ENCODE data around the gene TMEM79. TPM values are rescaled to one million over a fixed set of nuclear protein-coding genes. Genes with fewer than 3 reads are reported as not detected.
A peak's percentile ranks its signal among the peaks of the same experiment; 100 is the strongest.

TMEM79 gene
- total RNA-seq, 2 experiments from 2014 or later: 8.0 to 8.2 TPM

DNA sequence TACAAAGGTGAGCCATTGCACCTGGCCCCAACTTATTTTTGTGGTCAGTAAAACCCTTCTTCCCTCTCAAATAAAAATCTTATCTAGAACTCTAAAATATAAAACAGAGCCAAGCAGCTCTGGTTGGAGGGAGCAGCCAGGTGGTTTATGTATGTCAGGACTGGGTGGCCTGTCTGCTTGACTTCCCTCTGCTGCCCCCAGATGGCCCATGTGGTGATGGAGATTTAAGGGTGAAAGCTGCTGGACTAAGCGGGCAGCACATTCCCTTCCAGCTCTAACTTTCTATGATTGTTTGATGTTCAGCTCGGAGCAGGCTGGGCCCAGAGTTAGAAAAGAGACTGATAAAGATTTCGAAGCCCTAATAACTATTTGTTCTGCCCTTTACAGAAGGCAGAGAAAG lies 24.3 kb upstream of the TMEM79 start:
- POLR2A ChIA-PET: interaction anchor here (0.6 to 1.5 kb wide), 5 partner anchors 9 to 48 kb away, joined by 3 to 4 read pairs (median 3); partner anchors contain the start of gene SMG5
- Mint-ChIP-seq H3K4me3 (no peak overlapping the region), H3K4me1 (ENCODE audit: low read depth) (peaks cover 5% of the 10 kb centered on the region), H3K27ac (peak overlapping the region; percentile 67), H3K27me3 (no peaks in the 10 kb centered on the region), H3K36me3 (ENCODE audit: low read depth) (peaks cover 60% of the 10 kb centered on the region), H3K9me3 (no peaks in the 10 kb centered on the region)
- CTCF ChIA-PET: interaction anchor here (0.6 to 1.7 kb wide), 7 partner anchors 12 to 113 kb away, joined by 3 to 5 read pairs (median 4); no protein-coding TSS in a partner anchor
- intact Hi-C loops (cut with micrococcal nuclease): no loop called here
- ATAC-seq: no peak
- TF ChIP-seq, protein P1, sequence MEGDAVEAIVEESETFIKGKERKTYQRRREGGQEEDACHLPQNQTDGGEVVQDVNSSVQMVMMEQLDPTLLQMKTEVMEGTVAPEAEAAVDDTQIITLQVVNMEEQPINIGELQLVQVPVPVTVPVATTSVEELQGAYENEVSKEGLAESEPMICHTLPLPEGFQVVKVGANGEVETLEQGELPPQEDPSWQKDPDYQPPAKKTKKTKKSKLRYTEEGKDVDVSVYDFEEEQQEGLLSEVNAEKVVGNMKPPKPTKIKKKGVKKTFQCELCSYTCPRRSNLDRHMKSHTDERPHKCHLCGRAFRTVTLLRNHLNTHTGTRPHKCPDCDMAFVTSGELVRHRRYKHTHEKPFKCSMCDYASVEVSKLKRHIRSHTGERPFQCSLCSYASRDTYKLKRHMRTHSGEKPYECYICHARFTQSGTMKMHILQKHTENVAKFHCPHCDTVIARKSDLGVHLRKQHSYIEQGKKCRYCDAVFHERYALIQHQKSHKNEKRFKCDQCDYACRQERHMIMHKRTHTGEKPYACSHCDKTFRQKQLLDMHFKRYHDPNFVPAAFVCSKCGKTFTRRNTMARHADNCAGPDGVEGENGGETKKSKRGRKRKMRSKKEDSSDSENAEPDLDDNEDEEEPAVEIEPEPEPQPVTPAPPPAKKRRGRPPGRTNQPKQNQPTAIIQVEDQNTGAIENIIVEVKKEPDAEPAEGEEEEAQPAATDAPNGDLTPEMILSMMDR (IDR thresholded peaks at IDR 0.05): no peak
- peak; percentile 31 for DNase-seq

DNA sequence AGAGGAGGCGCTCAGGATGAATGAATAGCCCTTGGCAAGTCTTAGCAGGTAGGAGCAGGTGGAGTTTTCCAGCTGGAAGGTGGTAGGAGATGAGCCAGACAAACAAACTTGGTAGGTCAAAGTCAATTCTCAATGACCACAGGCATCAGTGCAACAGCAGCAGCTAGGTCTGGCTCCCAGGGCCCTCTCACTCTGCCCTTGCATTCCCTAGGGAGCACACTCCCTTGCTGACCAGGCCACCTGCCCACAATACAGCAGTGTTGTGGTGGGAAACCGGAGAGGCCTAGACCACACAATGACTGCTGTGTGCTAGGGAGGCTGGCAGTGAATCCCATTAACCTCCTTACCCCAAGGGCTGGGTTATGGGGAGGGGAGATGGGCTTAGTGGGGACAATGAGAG lies 23.2 kb upstream of the TMEM79 start:
- Mint-ChIP-seq H3K27me3 (no peaks in the 10 kb centered on the region), H3K27ac (no peak overlapping the region), H3K9me3 (no peaks in the 10 kb centered on the region), H3K36me3 (ENCODE audit: low read depth) (peaks cover 68% of the 10 kb centered on the region), H3K4me1 (ENCODE audit: low read depth) (peaks cover 5% of the 10 kb centered on the region), H3K4me3 (no peak overlapping the region)
- intact Hi-C loops (cut with micrococcal nuclease): no loop called here
- CTCF ChIA-PET: interaction anchor here (1.2 kb wide), 1 partner anchor 20 kb away, joined by 3 read pairs; no protein-coding TSS in a partner anchor
- TF ChIP-seq, protein P1 (IDR thresholded peaks at IDR 0.05): no peak
- DNase-seq: no peak
- POLR2A ChIA-PET: interaction anchor here (0.6 to 1.7 kb wide), 2 partner anchors 8 to 22 kb away, joined by 3 to 6 read pairs; partner anchors contain the start of gene SMG5
- no peak for ATAC-seq

DNA sequence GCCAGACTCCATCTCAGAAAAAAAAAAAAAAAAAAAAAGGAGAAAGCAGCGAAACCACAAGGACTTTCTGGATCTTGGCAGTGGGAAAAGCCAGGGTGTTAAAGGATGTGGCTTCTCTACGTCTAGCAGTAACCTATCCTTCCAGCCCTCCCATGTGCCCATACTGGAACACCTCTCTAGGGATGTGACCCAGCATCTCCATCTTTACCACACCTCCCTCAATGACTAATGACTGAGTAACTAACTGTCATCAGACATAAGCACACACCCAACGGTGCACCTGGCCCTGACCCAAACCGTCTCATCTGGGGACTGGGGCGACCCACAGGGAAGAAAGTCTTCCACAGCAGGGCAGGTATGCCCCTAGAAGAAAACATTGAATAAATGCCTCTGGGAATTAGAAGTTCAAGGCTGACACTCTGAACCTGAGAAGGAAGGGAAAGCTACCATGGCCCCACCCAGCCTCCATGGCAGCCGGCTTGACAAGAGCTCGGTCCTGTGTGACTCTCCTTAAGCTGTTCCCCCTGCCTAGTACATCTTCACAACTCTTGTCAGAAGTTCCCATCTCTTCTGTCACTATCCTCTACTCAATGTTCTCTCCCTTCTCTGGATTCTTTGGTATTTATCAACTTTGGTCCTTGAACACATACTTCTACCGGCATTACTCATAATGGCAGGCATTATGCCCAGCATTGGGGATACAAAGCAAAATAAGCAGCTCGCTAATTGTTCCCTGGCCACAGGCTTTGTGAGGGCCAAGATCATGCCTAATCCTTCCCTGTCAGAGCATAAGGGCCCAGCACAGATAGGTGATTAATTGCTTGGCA lies 21.5 kb upstream of the TMEM79 start:
- Mint-ChIP-seq H3K4me1 (ENCODE audit: low read depth) (peaks cover 5% of the 10 kb centered on the region), H3K4me3 (no peak overlapping the region), H3K9me3 (no peaks in the 10 kb centered on the region), H3K36me3 (ENCODE audit: low read depth) (peaks cover 73% of the 10 kb centered on the region), H3K27me3 (no peaks in the 10 kb centered on the region), H3K27ac (peak overlapping the region; percentile 26)
- TF ChIP-seq, protein P1 (IDR thresholded peaks at IDR 0.05): no peak
- POLR2A ChIA-PET: interaction anchor here (0.9 to 2.0 kb wide), 9 partner anchors 9 to 45 kb away, joined by 3 to 8 read pairs (median 4); partner anchors contain the start of genes PAQR6, TMEM79 and VHLL
- CTCF ChIA-PET: no interaction called here
- DNase-seq (no peak), ATAC-seq (peak; percentile 67)
- intact Hi-C loops (cut with micrococcal nuclease): no loop called here

GRCh38 chr1:156263288-156263655 lies 20.9 kb upstream of the TMEM79 start:
- peaks cover 72% of the 10 kb centered on the region for H3K36me3 Mint-ChIP-seq (ENCODE audit: low read depth)
- no peaks in the 10 kb centered on the region for H3K9me3 Mint-ChIP-seq
- no peaks in the 10 kb centered on the region for H3K27me3 Mint-ChIP-seq
- ChIA-PET CTCF (no interaction called here), POLR2A (interaction anchor here (0.9 to 2.0 kb wide), 9 partner anchors 8 to 44 kb away, joined by 3 to 8 read pairs (median 4); partner anchors contain the start of genes PAQR6, TMEM79 and VHLL)
- peaks cover 4% of the 10 kb centered on the region for H3K4me1 Mint-ChIP-seq (ENCODE audit: low read depth)
- no peak for DNase-seq
- H3K27ac Mint-ChIP-seq: no peak overlapping the region
- intact Hi-C loops (cut with micrococcal nuclease): no loop called here
- TF ChIP-seq, protein P1 (IDR thresholded peaks at IDR 0.05): no peak
- H3K4me3 Mint-ChIP-seq: no peak overlapping the region
- ATAC-seq: no peak

- Mint-ChIP-seq H3K36me3 (ENCODE audit: low read depth) (peaks cover 64% of the 10 kb centered on the region), H3K4me1 (ENCODE audit: low read depth) (peaks cover 4% of the 10 kb centered on the region)
- intact Hi-C loops (cut with micrococcal nuclease): no loop called here
These were observed 18.1 kb upstream of the TMEM79 start for GRCh38 chr1:156266051-156266450.

More at GRCh38 chr1:156266051-156266450, 18.1 kb upstream of the TMEM79 start:
- DNase-seq: no peak
- no peaks in the 10 kb centered on the region for H3K27me3 Mint-ChIP-seq
- CTCF ChIA-PET: no interaction called here
- no peaks in the 10 kb centered on the region for H3K9me3 Mint-ChIP-seq
- no peak overlapping the region for H3K4me3 Mint-ChIP-seq
- no peak overlapping the region for H3K27ac Mint-ChIP-seq
- TF ChIP-seq, protein P1 (IDR thresholded peaks at IDR 0.05): no peak
- POLR2A ChIA-PET: no interaction called here
- ATAC-seq: no peak

Data from activated CD8-positive, alpha-beta T cell treated with anti-CD3 and anti-CD28 coated beads for 36 hours (primary cell).